HS-27A (cell line): ENCODE results near the gene STAP2.

ENCODE experiments used
- DNase-seq: peaks from one replicate; pipeline ENCODE4 v3.0.0-alpha.2; 2012; ENCODE audit warnings: low read depth, missing footprints

Gene STAP2

DNA sequence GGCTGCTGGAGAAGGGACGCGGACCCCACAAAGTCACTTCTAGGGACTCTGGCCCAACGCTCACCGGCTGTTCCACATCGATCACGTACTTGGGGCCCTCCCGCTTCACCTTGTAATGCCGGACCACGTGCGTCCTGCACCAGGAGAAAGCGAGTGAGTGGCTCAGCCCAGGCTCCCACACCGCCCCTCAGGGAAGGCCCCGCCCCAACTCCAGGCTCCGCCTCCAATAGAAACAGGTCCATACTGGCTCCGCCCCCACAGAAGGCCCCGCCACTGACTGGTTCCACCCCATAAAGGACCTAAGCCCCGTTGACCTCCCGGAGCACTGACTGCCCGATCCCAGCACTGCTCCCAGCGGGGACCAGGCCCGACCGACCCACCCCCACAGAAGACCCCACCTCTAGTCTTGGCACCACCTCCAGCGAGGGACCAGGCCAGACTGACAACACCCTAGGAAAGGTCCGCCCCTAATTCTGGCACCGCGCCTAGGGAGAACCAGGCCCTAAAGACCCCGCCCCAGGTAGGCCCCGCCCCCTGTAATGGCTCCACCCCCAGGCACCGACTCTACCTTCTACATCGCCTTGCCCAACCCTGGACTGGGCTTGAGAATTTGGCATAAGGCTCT lies 11.3 kb downstream of the STAP2 start:
- no peak for DNase-seq

DNA sequence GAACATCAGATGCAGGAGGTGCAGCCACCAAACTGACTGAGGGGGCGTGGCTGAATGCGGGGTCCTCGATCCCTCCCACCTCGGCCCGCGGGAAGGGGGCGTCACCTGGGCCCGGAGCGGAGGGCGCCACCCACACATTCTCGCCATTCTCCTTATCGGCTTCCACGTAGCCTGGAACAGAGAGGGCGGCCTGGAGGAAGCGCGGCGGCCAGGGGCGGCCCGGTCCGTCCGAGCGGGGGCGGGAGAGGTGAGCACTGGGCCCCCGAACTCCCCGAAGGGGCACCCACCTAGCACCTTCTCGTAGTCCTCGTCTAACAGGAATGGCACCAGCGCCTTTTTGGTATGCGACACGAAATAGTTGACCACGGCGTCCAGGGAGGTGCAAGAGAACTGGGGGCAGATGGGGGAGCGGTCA lies 11.8 kb downstream of the STAP2 start:
- DNase-seq = no peak

DNA sequence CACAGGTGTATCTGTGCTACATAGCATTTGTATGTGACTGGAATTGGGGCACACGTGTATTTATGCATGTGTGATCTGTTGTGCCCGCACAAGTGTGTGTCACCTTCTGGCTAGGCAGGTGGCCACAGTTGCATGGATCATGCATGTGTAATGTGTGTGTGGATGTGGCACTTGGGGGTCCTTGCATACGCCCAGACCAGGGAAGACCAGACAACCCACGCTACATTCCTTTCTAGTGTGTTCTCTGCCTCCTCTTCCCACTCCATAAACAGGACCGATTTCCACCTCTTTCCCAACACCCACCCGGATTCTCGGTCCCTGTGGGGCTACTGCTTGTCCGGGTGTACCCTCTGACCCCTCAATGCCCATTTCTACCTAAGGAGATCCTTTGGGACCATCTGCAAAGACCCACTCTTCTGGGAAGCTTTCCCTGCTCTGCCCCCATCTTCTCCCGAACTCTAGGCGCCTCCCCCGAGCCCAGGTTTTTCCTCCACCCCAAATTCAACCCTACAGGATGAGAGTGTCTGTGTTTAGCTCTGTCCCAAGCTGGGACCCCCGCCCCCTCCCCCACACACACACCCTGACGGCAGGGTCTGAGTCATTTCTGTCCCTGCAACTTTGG lies 12.3 kb downstream of the STAP2 start:
- no peak for DNase-seq

DNA sequence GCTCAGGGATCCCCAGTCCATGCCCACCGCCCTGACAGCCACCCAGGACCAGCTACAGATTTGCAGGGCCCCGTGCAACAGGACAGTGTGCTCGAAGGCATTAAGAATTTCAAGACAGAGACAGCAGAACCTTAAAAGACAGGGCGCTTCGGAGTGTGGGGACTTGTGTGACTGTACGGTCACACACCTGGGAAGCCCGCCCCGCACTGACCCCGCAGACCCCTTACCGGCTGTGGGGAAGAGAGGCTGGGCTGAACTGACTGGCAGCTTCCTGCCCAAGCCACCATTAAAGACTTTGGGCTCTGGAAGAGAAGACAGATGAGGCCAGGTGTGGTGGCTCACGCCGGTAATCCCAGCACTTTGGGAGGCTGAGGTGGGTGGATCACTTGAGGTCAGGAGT lies 14.4 kb downstream of the STAP2 start:
- no peak for DNase-seq

DNA sequence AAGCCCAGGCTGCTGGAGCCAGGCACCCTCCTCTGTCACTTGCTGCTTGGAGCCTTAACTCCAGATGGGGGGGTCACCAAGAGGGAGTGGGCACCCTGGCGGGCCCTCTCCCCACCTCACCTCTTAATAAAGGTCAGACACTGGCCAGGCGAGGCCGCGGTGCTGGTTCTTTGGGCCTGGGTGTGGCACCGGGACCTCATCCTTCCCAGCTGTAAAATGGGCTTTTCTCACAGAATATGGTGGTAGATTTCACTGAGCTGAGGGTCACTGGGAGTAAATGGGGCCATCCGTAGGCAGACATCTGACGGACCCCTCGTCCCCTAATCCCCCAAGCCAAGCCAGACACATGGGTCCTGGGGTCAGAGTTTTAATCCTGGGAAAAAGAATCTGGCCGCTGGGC lies 14.9 kb downstream of the STAP2 start:
- DNase-seq = no peak

DNA sequence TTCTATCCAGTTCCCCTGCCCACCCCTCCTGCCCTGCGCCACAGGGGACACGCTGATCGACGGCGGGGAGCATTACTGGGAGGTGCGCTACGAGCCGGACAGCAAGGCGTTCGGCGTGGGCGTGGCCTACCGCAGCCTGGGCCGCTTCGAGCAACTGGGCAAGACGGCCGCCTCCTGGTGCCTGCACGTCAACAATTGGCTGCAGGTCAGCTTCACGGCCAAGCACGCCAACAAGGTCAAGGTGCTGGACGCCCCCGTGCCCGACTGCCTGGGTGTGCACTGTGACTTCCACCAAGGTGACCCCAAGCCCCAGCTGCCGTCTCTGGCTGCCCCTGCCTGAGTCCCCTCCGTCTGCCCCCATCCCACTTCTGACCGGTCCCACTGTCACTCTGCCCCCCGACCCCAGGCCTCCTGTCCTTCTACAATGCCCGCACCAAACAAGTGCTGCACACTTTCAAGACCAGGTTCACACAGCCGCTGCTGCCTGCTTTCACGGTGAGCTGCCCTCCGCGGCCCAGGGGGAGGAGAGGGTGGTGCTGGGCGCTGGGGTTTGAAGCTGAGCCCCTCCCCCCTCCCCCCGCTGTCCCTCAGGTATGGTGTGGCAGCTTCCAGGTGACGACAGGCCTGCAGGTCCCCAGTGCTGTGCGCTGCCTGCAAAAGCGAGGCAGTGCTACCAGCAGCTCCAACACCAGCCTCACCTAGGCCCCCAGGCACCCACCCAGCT lies 15.5 kb downstream of the STAP2 start:
- no peak for DNase-seq

DNA sequence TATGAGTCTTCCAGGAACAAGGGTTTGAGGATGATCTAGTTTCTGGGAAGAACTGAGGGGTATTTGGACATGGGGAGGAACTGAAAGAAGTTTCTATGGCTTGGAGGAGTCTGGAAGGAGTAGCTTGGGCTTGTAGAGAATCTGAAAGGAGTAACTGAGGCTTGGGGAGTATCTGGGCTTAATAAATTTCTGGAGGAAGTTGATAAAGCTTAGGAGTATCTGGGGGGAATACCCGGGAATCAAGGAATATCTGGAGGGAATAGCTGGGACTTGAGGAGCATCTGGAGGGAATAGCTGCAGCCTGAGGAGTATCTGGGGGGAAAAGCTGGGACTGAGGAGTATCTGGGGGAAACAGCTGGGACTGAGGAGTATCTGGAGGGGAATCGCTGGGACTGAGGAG lies 18.2 kb downstream of the STAP2 start:
- DNase-seq = no peak

DNA sequence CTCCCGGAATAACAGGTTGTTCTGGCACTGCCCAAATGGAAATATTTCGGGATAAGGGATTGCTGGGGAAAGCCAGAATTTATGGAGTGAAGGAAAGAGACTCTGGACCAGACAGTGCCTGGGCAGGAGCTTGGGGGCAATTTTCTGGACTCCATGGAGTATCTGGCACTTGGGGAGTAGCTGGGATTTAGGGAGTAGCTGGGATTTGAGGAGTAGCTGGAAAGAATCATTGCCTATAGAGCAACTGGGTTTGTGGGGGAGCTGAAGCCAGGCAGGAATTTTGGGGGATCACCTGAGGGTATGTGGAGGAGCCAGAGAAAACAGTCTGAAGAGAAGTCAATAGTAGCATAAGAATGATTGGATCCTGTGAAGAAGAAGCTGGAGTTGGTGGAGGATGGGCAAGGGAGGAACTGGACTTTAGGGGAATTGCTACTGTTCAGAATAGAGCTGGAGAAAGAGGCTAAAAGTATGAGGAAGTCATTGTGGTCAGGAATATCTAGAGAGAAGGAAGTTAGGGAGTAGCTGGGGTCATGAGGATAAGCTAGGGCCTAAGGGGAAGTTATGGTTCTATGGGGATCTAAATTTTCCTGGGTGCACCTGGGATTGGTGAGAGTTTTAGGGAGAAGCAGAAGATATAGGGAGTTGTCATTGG lies 19.4 kb downstream of the STAP2 start:
- no peak for DNase-seq

DNA sequence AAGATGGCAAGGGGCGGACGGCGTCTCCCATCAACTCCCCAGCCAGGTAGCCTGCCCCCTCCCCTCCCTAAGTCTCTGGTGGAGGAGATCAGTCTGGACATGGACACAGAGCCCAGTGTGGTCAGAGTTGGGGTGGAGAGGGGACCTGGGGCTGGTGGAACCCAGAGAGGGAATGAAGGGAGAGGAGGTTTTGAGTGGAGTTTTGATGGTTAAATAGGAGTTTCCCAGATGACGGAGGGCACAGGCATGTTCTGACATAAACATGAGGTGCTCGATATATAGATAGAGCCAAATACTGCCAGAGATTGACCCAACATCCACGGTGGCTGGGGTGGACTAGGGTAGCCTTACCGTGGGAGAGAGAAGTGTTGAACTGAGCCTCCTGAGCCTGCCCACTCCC lies 20.2 kb downstream of the STAP2 start:
- no peak for DNase-seq

DNA sequence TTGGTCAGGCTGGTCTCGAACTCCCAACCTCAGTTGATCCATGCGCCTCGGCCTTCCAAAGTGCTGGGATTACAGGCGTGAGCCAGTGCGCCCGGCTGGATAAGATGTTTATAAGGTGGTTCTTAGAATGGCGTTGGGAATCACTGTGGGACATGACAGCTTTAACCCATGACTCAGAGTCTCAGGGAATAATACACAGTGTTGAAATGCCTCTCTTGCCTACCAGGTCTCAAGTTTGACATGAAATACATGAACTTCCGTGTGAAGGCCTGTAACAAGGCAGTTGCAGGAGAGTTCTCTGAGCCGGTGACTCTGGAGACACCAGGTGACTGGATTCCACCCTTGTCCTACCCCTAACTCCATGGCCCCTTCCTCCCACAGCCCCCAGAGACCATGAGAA lies 21.7 kb downstream of the STAP2 start:
- no peak for DNase-seq

DNA sequence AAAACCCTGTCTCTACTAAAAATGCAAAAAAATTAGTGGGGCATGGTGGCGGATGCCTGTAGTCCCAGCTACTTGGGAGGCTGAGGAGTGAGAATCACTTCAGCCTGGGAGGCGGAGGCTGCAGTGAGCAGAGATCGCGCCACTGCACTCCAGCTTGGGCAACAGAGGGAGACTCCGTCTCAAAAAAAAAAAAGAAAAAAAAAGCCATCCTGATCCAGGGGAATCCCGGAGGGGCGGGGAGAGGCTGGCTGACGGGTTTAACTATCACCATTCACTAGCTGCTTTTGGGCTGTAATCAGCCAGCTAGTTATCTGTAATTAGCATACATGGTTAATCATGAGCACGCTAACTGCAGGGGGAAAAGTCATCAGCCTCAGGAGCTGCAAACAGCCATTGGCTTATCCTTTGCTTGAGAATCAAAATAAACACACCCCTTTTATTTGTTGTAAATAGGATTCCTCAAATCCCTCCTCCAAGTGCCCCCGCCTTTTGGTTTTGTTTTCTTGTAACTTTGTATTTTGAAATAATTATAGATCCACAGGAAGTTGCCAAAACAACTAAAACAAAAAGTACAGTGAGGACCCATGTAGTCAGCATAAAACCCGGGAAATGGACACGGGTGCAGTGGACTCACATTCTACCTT lies 24.7 kb downstream of the STAP2 start:
- DNase-seq = no peak

DNA sequence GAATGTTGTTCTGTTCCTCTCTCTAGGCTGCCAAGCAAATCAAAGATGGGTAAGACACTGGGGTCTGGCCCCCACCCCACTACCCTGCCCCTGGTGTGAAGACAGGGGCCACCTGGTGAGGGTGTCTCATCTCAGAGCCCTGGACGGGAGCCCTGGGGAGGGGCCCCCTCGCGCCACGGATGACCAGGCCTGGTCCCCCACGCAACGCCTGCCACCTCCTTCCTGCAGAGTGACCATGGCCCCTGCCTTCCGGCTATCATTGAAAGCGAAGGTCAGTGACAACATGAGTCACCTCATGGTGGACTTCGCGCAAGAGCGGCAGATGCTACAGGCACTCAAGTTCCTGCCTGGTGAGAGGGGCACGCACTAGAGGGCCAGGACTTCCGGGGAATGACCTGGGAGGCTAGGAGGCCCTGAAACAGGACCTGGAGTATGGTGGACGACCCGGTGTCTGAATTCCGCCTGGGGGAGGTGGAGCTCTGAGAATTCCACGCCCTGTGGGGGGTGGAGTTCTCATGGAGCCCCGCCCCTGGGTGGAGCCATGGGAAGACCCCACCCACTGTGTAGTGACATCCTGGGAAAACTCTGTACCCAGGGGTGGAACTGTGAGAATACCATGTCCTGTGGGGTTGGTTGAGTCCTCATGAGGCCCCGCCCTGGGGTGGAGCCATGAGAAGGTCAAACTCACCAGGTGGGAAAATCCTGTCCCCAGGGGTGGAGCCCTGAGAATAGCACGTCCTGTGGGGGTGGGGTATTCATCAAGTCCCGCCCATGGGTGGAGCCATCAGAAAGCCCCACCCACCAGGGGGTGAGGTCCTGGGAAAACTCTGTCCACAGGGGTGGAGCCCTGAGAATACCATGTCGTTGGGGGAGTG lies 28.1 kb downstream of the STAP2 start:
- no peak for DNase-seq

DNA sequence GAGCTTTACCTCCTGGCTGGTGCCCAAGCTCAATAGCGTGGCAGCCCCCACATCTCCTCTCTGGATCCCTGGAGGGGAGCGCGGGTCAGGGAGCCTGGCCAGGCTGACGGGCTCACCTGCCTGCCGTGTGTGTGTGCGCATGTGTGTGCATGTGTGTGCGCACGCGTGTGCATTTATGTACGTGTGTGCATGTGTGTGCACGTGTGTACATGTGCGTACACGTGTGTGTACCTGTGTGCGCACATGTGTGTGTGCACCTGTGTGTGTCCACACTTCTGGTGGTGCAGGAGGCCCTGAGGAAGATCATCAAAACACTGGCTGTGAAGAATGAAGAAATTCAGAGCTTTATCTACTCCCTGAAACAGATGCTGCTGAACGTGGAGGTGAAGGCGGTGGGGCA lies 33.0 kb downstream of the STAP2 start:
- DNase-seq = no peak

DNA sequence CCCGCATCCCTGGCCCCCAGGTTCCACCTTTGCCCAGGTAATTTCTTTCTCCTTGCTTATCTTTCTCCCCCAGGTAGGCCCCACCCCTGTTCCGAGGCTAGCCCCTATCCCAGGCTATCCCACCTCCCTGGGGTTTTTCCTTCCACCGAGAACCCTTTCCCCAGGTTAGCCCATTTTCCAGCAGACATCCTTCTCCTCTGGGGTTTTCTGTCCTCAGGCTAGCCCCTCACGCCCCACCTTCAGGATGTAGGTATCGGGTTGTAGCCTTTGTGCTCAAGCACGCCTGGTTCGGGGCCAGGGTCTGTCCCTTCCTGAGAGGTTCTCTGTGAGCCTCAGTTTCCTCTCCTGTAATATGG lies 33.4 kb downstream of the STAP2 start:
- no peak for DNase-seq

DNA sequence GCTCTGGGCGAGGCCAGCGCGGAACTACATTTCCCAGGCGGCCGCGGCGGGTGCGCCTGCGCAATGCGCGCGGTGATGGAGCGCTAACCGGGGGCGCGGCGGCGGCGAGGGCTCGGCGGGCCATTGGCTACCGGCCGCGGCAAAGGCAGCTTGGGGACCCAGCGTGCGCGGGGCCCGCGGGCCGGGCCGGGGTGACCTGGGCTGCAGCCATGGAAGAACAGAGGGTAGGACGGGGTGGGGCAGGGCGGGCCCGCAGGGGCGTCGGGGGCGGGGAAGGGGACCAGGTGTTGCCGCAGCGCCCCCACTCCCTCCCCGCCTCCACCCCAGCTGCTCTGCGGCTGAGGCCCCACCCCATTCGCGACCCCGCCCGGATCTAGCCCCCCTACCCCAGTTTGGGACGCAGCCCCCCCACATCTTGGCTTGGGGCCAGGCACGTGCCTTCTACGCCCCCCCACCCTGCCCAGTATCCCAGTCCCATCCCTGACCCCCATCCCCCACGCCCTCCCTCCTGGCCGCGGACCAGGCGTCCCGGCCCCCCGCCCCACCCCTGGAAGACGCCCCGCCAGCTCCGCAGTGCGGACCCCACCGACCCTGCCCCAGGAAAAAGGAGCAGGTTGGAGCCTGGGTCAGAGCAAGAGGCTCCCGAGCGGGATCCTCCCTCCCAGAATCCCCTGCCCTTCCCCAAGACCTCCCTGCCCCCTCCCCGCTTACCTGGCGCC lies 33.9 kb downstream of the STAP2 start, which contains the start of gene FSD1:
FSD1 (plus strand) TSS at position 61 of the 719 bp plus-strand sequence; CDS start at position 210, 149 bp downstream.
- DNase-seq = no peak

DNA sequence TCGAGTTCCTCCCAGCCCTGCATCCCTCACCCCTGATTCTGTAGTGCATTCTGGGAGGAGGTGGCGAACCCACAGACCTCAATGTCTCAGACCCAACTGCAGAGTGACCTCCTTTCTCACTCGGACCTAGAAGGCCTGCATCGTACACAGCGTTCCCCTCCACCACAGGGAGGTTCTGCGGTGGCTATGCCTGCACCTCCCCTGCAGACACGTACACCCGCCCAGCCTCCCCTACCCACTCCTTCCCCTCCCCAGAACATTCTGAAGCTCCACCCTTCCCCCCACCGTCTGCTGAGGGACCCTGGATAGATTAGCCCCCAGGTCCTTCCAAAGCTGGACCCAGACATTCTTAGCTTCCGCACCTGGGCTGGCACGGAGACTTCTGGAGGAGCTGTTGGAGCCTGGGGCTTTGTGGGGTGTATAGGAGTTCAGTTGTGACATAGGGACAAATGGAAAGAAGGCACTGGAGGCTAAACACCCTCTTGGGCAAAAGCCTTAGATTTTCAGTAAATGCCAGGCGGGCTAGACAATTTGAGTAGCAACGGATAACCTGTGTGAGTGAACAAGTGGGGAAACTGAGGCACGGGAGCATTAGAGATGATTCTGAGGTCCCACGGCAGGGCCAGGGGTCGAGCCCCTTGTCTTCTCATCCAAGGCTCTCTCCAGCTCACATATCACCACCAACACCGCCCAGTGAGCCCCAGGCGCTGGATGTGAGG lies 34.6 kb downstream of the STAP2 start:
- DNase-seq = no peak

DNA sequence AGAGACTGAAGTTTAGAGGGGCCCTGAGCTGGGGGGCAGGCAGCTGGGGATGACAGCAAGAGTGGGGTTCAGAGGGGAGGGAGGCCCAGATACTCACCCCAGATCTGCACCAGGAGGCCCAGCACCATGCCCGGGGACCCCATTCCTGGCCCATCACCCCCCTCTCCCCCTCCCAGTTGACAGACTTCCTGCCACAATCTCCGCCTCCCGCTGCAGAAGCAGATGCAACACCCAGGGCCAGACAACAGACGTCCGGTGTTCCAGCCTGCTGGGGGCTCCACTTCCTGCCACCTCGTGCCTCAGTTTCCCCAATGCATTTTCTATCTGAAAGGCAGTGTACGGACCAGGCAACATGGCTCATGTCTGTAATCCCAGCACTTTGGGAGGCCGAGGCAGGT lies 36.4 kb downstream of the STAP2 start, which contains the start of gene TMIGD2:
TMIGD2 (minus strand) TSS at position 147 of the 398 bp plus-strand sequence; CDS start at position 143, 4 bp downstream.
- no peak for DNase-seq

DNA sequence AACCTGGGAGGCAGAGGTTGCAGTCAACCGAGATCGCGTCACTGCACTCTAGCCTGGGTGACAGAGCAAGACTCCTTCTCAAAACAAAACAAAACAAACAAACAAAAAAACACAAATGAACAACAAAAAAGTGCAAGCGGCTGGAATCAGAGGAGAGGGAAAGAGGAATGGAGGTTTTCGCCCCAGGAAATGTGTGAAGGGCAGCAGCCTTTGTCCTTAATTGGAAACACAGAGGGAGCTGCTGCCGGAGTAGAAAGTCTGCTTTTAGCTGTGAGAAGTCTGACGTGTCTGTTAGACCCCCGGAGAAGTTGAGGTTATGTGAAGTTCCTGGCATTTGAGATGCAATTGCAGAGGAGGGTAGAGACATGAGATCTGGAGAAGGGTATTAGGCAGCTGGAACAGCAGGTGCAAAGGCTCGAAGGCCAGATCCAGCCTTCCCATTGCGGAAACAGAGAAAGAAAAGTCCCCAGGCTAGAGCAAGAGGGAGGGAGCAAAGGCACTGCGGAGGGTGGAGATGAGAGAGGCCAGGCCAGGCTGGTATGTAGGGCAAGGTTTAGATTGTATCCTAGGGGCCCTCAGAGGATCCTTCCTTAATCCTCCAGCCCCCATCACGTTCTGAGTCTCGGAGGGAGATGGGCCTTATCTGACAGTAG lies 36.9 kb downstream of the STAP2 start:
- DNase-seq = no peak

DNA sequence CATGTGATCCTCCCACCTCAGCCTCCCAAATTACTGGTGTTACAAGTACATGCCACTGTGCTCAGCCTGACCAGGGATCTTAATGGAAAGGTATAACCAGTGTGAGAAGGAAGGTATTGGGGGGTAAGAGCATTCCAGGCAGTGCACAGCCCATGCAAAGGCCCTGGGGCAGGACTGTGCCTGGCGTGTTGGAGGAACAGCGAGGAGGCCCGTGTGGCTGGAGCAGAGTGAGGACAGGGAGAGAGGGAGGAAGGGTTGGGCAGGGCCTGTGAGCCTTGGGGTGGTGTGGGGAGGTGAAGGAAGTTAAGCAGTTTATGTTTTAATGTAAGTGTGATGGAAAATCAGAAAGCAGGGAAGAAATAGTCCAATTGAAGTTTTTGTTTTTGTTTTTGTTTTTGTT lies 38.0 kb downstream of the STAP2 start:
- DNase-seq = no peak
